Mucosa of descending colon (tissue), 3 donors: Measurements from ENCODE around the gene RIT2. TPM values are rescaled to one million over a fixed set of nuclear protein-coding genes. Genes with fewer than 3 reads are reported as not detected.

Experiments used
- ATAC-seq: fragments of 200-7000 bp; cut with Tn5 transposase; one replicate; pipeline ENCODE4 v1.9.1; 2020; ENCODE audit warnings: mild to moderate bottlenecking, moderate library complexity
- DNase-seq, 3 donors: peaks; one replicate each; pipeline ENCODE4 v3.0.0-alpha.2; 2020
- H3K36me3 ChIP-seq: fragments of 200-600 bp; one replicate; pipeline ENCODE4 v1.8.0; 2021; ENCODE audit warnings: low read depth, mild to moderate bottlenecking
- H3K4me1 ChIP-seq: fragments of 200-600 bp; one replicate; pipeline ENCODE4 v1.8.0; 2021; ENCODE audit warnings: low read depth, mild to moderate bottlenecking
- H3K4me3 ChIP-seq: fragments of 200-600 bp; one replicate; pipeline ENCODE4 v1.8.0; 2021; ENCODE audit warnings: mild to moderate bottlenecking
- H3K9me3 ChIP-seq: fragments of 200-600 bp; one replicate; pipeline ENCODE4 v1.8.0; 2021; ENCODE audit warnings: mild to moderate bottlenecking
- CTCF ChIP-seq: fragments of 200-600 bp; IDR thresholded peaks from one replicate; pipeline ENCODE4 v1.8.0; 2022; ENCODE audit warnings: antibody characterized with exemption, mild to moderate bottlenecking
- intact Hi-C, 2 donors: fragments of 100-400 bp; cut with DNase I in 1 of 2; cut with micrococcal nuclease in 1 of 2; formaldehyde crosslinking; loops; one replicate each; pipeline versions ENCODE4 v1.11.0 to v1.11.1; 2022; cut with DNase I, micrococcal nuclease
- total RNA-seq, 3 donors: library from RNA; stranded (reverse); fragmentation: NEBNext Ultra II Directional in 2 of 3; extraction: Animal tissue kit (Norgen Biotek cat#: 25700) in 2 of 3; gene quantifications; one replicate each; pipeline versions ENCODE4 v1.2.1 to v1.2.4, GENCODE V29; 2021 to 2023
- donor health status: DM: no; HTN: no; CAD: no; lungs with moderate emphysema.
- donor health status: DM: no; HTN: no; CAD: no.
- donor health status: DM: no; HTN: yes; CAD: no.

RIT2 gene
- total RNA-seq, 3 donors from 2014 or later = 0.44 TPM; not detected in 2

- ATAC-seq (no peak), DNase-seq (no peak)
- intact Hi-C loops = no loop called here
- H3K4me1 ChIP-seq = no peaks in the 10 kb centered on the region
- H3K4me3 ChIP-seq = no peak overlapping the region
- no peaks in the 10 kb centered on the region for H3K9me3 ChIP-seq
- TF ChIP-seq CTCF = no peak
- no peaks in the 10 kb centered on the region for H3K36me3 ChIP-seq
These were observed 294.0 kb downstream of the RIT2 start for GRCh38 chr18:42821492-42821891.

- no peak for TF ChIP-seq CTCF
- intact Hi-C loops = no loop called here
- H3K36me3 ChIP-seq = no peaks in the 10 kb centered on the region
These were observed 300.9 kb downstream of the RIT2 start for GRCh38 chr18:42814618-42815017.

GRCh38 chr18:42814184-42814583 is 301.3 kb downstream of the RIT2 start:
- no peak for TF ChIP-seq CTCF
- no peak for DNase-seq
- no peak for ATAC-seq
- H3K36me3 ChIP-seq = no peaks in the 10 kb centered on the region
- H3K9me3 ChIP-seq = no peaks in the 10 kb centered on the region
- intact Hi-C loops = no loop called here
- no peaks in the 10 kb centered on the region for H3K4me1 ChIP-seq
- no peak overlapping the region for H3K4me3 ChIP-seq

More at GRCh38 chr18:42814618-42815017, 300.9 kb downstream of the RIT2 start:
- H3K9me3 ChIP-seq = no peaks in the 10 kb centered on the region
- no peak overlapping the region for H3K4me3 ChIP-seq
- DNase-seq (no peak), ATAC-seq (no peak)
- H3K4me1 ChIP-seq = no peaks in the 10 kb centered on the region

GRCh38 chr18:42813570-42813969 is 301.9 kb downstream of the RIT2 start:
- DNase-seq = no peak
- intact Hi-C loops = no loop called here

GRCh38 chr18:42807887-42808286 is 307.6 kb downstream of the RIT2 start:
- H3K4me1 ChIP-seq = no peaks in the 10 kb centered on the region
- no peak for ATAC-seq
- intact Hi-C loops = no loop called here
- no peak for TF ChIP-seq CTCF
- no peak overlapping the region for H3K4me3 ChIP-seq
- H3K9me3 ChIP-seq = no peaks in the 10 kb centered on the region
- no peak for DNase-seq
- H3K36me3 ChIP-seq = no peaks in the 10 kb centered on the region

More at GRCh38 chr18:42813570-42813969, 301.9 kb downstream of the RIT2 start:
- no peaks in the 10 kb centered on the region for H3K9me3 ChIP-seq
- no peaks in the 10 kb centered on the region for H3K4me1 ChIP-seq
- ATAC-seq = no peak
- TF ChIP-seq CTCF = no peak
- no peak overlapping the region for H3K4me3 ChIP-seq
- no peaks in the 10 kb centered on the region for H3K36me3 ChIP-seq

- intact Hi-C loops = no loop called here
- H3K4me3 ChIP-seq = no peak overlapping the region
- no peak for DNase-seq
These were observed 313.8 kb downstream of the RIT2 start for GRCh38 chr18:42801706-42802105.

More at GRCh38 chr18:42801706-42802105, 313.8 kb downstream of the RIT2 start:
- no peak for TF ChIP-seq CTCF
- Histone ChIP-seq H3K36me3 (no peaks in the 10 kb centered on the region), H3K9me3 (no peaks in the 10 kb centered on the region), H3K4me1 (no peaks in the 10 kb centered on the region)
- ATAC-seq = no peak
